Activated CD4-positive, CD25-positive, alpha-beta regulatory T cell treated with anti-CD3 and anti-CD28 coated beads, Interleukin-2, amount 50 U/mL, for 24 hours (primary cell): ENCODE results near the gene GDPD2.

Experiments
- ATAC-seq, 2 donors: fragments of 150-1000 bp; cut with Tn5 transposase; one replicate each; pipeline ENCODE4 v1.10.0; 2021; ENCODE audit warnings: mild to moderate bottlenecking in 1 of 2, moderate library complexity in 1 of 2

The GDPD2 gene

DNA sequence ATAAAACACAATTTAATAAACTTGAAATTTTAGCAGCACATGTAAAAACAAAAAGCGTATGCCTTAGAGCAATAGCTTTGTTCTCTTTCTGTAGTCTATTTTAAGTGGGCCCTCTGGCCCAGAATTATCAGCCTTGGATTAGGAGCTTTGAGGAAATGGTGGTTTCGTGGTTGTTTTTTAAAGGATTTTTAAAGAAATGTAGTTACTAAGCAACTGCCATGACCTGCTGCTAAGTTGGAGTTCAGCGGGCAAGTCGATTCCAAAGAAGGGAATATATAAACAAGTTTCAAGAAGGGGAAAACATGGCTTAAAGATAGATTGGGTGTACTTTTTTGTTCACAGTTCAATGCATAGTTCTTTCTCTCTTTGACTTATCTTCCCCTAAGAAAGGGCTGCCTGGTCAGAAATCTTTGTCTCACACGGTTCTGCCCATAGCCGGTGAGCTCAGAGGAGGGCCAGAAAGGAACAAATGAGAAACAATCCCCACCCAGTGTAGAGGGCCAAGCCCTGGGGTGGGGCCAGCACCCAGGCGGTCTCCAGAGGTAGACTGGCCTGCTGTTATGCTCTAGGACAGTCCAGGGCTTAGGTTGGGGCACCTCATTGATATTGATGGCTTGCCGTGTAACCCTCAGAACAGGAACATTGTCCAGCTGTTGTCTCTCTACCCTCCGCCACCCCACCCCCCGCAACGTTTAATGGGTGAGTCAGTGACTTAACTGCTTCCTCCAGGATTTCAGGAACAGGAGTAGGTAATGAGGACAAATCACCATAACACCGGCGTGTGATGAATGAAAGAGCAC, 54.0 kb downstream of the GDPD2 start:
- ATAC-seq, result no peak

DNA sequence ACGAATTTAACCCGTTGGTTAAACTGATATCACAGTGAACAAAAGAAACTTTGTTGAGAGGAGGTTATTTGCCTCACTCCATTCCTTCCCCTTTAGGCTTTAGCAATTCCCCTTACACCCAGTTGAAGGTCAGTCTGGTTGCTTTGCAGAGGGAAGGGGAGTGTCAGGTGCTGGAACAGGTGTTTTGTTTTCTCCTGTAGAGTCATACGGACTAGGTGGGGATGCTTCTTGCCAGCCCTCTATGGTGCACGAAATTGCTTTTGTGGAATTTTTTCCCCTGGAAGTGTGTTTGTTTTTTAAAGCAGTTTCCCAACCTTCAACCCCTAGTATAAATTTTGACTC, 54.6 kb downstream of the GDPD2 start:
- no peak for ATAC-seq

DNA sequence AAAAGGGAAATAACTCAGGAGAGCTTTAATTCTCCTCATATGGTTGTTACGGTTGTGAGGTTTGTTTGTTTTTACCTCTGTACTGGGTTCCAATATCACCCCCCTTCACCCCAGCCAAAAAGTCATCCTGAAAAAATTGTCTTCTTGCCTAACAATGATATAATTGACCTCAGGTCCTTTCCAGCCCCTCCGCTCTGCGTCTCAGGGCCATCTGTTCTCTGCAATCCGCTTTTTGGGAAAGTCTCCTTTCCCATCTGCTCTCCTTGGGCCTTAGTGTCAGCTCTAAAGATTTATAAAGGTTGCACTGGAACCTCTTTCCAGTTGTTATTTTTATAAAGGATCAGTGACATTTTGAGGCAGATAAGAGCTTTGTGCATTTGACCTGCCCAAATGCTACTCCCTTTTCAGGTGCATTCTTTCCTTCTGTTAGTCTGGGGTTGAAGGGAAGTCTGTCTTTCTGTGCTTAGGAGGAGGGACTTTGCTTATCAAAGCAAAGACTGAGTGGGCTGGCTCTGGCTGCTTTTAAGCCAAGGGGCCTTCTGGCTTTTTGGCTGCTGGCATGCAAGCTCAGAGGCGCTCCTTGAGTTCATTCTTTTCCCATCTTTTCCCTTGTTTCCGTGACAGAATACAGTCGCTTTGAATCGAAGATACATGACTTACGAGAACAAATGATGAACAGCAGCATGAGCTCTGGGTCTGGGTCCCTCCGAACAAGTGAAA, 55.6 kb downstream of the GDPD2 start:
- ATAC-seq, result no peak

DNA sequence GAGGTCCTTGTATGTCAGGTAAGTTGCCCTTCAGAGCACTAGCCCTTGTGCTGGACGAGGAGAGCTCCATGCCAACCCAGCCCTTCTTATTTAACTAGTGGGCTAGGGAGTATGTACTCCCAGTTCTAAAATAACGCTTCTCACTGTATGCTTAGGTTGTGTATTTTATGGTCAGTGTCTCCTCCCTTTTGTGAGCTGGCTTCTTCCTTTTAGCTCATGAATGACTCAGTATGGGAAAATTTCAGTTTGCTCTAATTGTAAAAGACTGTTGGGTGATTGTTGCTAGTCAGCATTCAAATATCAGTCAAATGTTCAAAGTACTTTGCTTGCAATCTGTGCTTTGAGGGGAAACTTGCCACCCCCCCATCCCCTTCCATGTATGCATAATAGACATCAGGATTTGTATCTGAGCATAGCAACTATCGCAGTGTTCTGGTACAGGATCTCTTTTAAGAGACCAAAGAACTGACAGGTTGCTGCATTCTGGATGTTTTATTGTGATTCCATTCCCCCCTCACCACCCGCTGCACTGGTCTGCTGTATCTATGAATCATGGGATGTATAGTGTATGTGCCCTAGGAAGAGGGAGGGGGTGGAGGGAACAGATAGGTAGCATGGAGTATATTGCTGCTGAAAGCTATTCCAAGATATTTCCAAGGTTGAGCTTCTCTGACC, 56.3 kb downstream of the GDPD2 start:
- ATAC-seq, result no peak

DNA sequence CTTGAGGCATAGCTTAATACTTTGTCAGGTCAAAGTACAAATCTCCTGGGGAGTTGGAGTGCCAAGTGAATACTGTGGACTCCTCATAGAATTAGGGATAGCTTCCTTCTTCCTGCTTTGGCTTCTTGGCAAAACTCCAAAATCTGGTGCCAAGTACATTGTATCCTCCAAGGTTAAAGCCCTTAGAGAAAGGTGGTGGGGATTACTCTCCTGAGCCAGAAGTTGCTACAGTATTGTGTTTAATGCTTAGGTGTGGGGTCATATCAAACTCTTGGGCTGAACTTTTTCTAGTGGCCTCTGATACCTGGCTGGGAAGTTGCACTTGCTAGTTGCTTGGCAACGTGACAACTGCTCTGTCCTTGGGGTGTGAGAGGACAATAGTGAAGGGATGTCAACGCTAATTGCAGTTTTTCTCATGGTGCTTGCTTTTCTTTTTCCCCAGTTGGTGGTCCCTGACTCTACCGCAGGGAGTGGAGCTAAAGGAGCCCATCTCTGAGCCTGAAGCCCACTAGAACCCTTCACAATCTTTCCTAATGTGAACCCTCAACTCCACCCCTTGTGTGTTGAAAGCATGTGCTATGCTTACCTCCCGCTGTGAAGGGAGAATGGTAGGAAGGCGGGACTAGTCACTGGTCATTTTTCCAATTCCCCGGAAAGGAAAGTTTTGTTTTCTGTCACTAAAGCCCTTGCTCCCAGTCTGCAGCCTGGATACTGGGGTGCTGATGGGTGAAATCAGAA, 57.0 kb downstream of the GDPD2 start:
- ATAC-seq, result no peak

DNA sequence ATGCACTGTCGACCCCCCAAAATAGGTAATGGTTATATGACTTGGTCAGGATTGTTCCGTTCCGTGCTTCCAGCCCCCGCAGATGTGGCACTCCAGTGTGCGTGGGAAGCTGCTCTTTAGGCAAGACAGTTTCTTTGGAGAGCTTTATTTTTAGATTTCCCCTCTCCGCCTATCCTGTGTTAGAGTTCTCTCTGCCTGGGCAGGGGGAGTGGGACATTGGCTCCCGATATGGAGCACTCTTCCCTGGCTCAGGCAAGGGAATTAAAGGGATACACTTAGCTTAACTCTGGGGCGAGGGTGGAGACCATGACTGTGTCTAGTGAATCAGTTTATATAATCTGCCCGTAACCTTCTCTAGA, 57.5 kb downstream of the GDPD2 start:
- ATAC-seq, result no peak

DNA sequence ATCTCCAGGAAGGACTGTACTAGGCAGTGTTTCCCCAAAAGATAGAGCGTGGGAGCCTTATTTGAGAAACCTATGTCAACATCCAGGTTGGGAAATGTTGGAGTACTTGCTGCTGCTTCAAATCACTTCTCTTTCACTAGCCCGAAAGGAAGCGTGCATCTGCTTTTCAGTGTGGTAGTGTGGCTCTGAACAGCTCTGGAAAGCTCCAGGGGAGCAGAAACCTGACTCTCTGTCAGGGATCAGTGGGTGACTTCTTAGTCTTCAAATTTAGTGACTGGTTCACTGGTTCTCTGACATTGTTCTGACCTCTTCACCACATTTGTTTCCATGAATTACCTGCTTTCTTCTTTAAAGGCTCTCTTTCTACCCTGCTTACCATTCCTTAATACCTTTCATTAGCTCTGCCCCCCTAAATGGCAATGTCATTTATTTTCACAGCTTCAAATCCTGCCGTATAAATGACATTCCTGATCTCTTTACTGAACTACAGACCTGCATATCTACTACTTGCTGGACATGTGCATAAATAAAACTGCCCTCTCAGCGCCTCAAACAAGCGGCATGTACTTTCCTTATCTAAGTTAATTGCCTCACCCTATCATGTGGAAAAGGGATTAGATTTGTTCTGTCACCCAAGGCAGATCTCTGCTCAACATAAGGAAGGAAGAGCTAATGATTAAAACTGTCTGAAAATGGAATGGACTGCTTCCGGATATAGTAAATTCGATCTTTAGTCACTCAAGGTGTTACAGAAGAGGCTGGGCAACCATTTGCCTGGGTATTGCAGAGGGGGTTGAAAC, 58.6 kb downstream of the GDPD2 start:
- no peak for ATAC-seq

DNA sequence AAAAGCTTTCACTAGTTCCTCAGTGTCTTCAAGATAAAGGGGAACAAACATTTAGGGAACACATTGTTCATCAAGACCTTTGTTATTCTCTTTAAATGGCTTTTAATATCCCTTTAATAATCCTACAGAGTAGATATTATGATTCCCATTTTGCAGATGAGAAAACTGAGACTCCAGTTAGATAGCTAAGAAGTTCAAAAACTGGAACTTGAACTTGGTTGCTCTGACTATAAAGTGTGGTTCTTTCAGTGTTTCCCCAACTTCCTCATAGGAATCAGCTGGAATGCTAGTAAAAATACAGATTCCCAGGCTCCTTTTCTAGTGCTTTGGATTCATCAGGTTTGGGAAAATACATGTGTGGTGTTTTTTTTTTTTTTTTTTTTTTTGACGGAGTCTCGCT, 59.2 kb downstream of the GDPD2 start:
- ATAC-seq, result no peak
